Measurements from ENCODE around the gene ENTREP1. TPM values are rescaled to one million over a fixed set of nuclear protein-coding genes. Genes with fewer than 3 reads are reported as not detected.

The ENTREP1 gene
- total RNA-seq, 2 experiments from 2014 or later, result not detected

- POLR2A ChIA-PET, result no interaction called here
Observed at GRCh38 chr9:69427286-69427685, 102.3 kb downstream of the ENTREP1 start.

GRCh38 chr9:69428017-69428785 is 103.2 kb downstream of the ENTREP1 start:
- no peak for DNase-seq (ENCODE audit: low spot score)
- Histone ChIP-seq H3K9me3 (ENCODE audit: low read length) (no peaks in the 10 kb centered on the region), H3K4me3 (ENCODE audit: low read depth, low read length, poor library complexity, severe bottlenecking) (no peak overlapping the region), H3K4me2 (ENCODE audit: low read length) (no peak overlapping the region), H2AFZ (ENCODE audit: low read length) (no peak overlapping the region), H3K9me2 (ENCODE audit: insufficient read depth, low read length) (no peaks in the 10 kb centered on the region), H3K36me3 (ENCODE audit: insufficient read depth, low read length) (no peaks in the 10 kb centered on the region), H3K79me2 (ENCODE audit: insufficient read depth, low read depth, low read length) (no peaks in the 10 kb centered on the region), H3K27ac (ENCODE audit: low read depth, low read length, poor library complexity, severe bottlenecking) (no peak overlapping the region), H3K4me1 (ENCODE audit: insufficient read depth, low read length, poor library complexity, severe bottlenecking) (no peaks in the 10 kb centered on the region), H4K20me1 (ENCODE audit: insufficient read depth, low read length) (no peaks in the 10 kb centered on the region)
- TF ChIP-seq CTCF (conservative IDR thresholded peaks at IDR 0.05; ENCODE audit: low read length) (no peak), EZH2phosphoT487 (IDR thresholded peaks at IDR 0.05; ENCODE audit: borderline replicate concordance, low read depth, low read length) (no peak)
- ChIA-PET CTCF (ENCODE audit: unreplicated experiment) (no interaction called here), POLR2A (no interaction called here)
- no TSS peak for BruUV-seq (replicated peaks)
- intact Hi-C loops (cut with micrococcal nuclease; ENCODE audit: unreplicated experiment), result no loop called here

More at GRCh38 chr9:69427286-69427685, 102.3 kb downstream of the ENTREP1 start:
- no peaks in the 10 kb centered on the region for H3K4me1 ChIP-seq (ENCODE audit: insufficient read depth, low read length, poor library complexity, severe bottlenecking)
- no TSS peak for BruUV-seq (replicated peaks)
- no peak overlapping the region for H2AFZ ChIP-seq (ENCODE audit: low read length)
- DNase-seq (ENCODE audit: low spot score), result no peak
- H3K27ac ChIP-seq (ENCODE audit: low read depth, low read length, poor library complexity, severe bottlenecking), result no peak overlapping the region
- CTCF ChIA-PET (ENCODE audit: unreplicated experiment), result interaction anchor here (0.5 kb wide), 1 partner anchor 1112 kb away, joined by 4 read pairs; no protein-coding TSS in a partner anchor
- H3K4me3 ChIP-seq (ENCODE audit: low read depth, low read length, poor library complexity, severe bottlenecking), result no peak overlapping the region
- H3K4me2 ChIP-seq (ENCODE audit: low read length), result no peak overlapping the region
- TF ChIP-seq EZH2phosphoT487 (IDR thresholded peaks at IDR 0.05; ENCODE audit: borderline replicate concordance, low read depth, low read length) (no peak), CTCF (conservative IDR thresholded peaks at IDR 0.05; ENCODE audit: low read length) (no peak)
- H3K9me2 ChIP-seq (ENCODE audit: insufficient read depth, low read length), result no peaks in the 10 kb centered on the region
- H3K79me2 ChIP-seq (ENCODE audit: insufficient read depth, low read depth, low read length), result no peaks in the 10 kb centered on the region
- H4K20me1 ChIP-seq (ENCODE audit: insufficient read depth, low read length), result no peaks in the 10 kb centered on the region
- no peaks in the 10 kb centered on the region for H3K36me3 ChIP-seq (ENCODE audit: insufficient read depth, low read length)
- intact Hi-C loops (cut with micrococcal nuclease; ENCODE audit: unreplicated experiment), result no loop called here
- no peaks in the 10 kb centered on the region for H3K9me3 ChIP-seq (ENCODE audit: low read length)

- H3K4me3 ChIP-seq (ENCODE audit: low read depth, low read length, poor library complexity, severe bottlenecking), result no peak overlapping the region
- BruUV-seq (replicated peaks), result no TSS peak
- H3K4me2 ChIP-seq (ENCODE audit: low read length), result no peak overlapping the region
- H3K9me2 ChIP-seq (ENCODE audit: insufficient read depth, low read length), result no peaks in the 10 kb centered on the region
- H3K36me3 ChIP-seq (ENCODE audit: insufficient read depth, low read length), result no peaks in the 10 kb centered on the region
- H2AFZ ChIP-seq (ENCODE audit: low read length), result no peak overlapping the region
- TF ChIP-seq EZH2phosphoT487 (IDR thresholded peaks at IDR 0.05; ENCODE audit: borderline replicate concordance, low read depth, low read length) (no peak), CTCF (conservative IDR thresholded peaks at IDR 0.05; ENCODE audit: low read length) (no peak)
- no peaks in the 10 kb centered on the region for H3K9me3 ChIP-seq (ENCODE audit: low read length)
- no peaks in the 10 kb centered on the region for H3K79me2 ChIP-seq (ENCODE audit: insufficient read depth, low read depth, low read length)
- POLR2A ChIA-PET, result no interaction called here
- H4K20me1 ChIP-seq (ENCODE audit: insufficient read depth, low read length), result no peaks in the 10 kb centered on the region
- no peaks in the 10 kb centered on the region for H3K4me1 ChIP-seq (ENCODE audit: insufficient read depth, low read length, poor library complexity, severe bottlenecking)
- CTCF ChIA-PET (ENCODE audit: unreplicated experiment), result no interaction called here
- intact Hi-C loops (cut with micrococcal nuclease; ENCODE audit: unreplicated experiment), result no loop called here
- no peak overlapping the region for H3K27ac ChIP-seq (ENCODE audit: low read depth, low read length, poor library complexity, severe bottlenecking)
- DNase-seq (ENCODE audit: low spot score), result no peak
Observed at GRCh38 chr9:69429281-69429680, 104.3 kb downstream of the ENTREP1 start.
